Measurements from ENCODE around the gene EEF1A2. TPM values are rescaled to one million over a fixed set of nuclear protein-coding genes. Genes with fewer than 3 reads are reported as not detected.

Gene EEF1A2
- total RNA-seq, 1 donor from 2014 or later: 20.0 TPM

GRCh38 chr20:63495167-63495720 lies 3.6 kb downstream of the EEF1A2 start:
- DNase-seq (ENCODE audit: low read depth): no peak
- no peak for TF ChIP-seq CTCF (conservative IDR thresholded peaks at IDR 0.05; ENCODE audit: low read depth, low read length)
- no peak overlapping the region for H3K4me3 ChIP-seq (ENCODE audit: low read depth, low read length)

GRCh38 chr20:63494420-63495166 lies 4.3 kb downstream of the EEF1A2 start:
- DNase-seq (ENCODE audit: low read depth): no peak
- no peak overlapping the region for H3K4me3 ChIP-seq (ENCODE audit: low read depth, low read length)
- TF ChIP-seq CTCF (conservative IDR thresholded peaks at IDR 0.05; ENCODE audit: low read depth, low read length): no peak

- no peak overlapping the region for H3K4me3 ChIP-seq (ENCODE audit: low read depth, low read length)
- TF ChIP-seq CTCF (conservative IDR thresholded peaks at IDR 0.05; ENCODE audit: low read depth, low read length): no peak
- DNase-seq (ENCODE audit: low read depth): no peak
Observed at GRCh38 chr20:63494084-63494419, 4.8 kb downstream of the EEF1A2 start.

GRCh38 chr20:63493563-63494020 lies 5.3 kb downstream of the EEF1A2 start:
- no peak overlapping the region for H3K4me3 ChIP-seq (ENCODE audit: low read depth, low read length)
- TF ChIP-seq CTCF (conservative IDR thresholded peaks at IDR 0.05; ENCODE audit: low read depth, low read length): no peak
- no peak for DNase-seq (ENCODE audit: low read depth)

- DNase-seq (ENCODE audit: low read depth): no peak
- H3K4me3 ChIP-seq (ENCODE audit: low read depth, low read length): no peak overlapping the region
Observed at GRCh38 chr20:63492982-63493381, 5.9 kb downstream of the EEF1A2 start.

GRCh38 chr20:63492518-63492917 lies 6.4 kb downstream of the EEF1A2 start:
- DNase-seq (ENCODE audit: low read depth): no peak
- TF ChIP-seq CTCF (conservative IDR thresholded peaks at IDR 0.05; ENCODE audit: low read depth, low read length): no peak
- no peak overlapping the region for H3K4me3 ChIP-seq (ENCODE audit: low read depth, low read length)

More at GRCh38 chr20:63492982-63493381, 5.9 kb downstream of the EEF1A2 start:
- no peak for TF ChIP-seq CTCF (conservative IDR thresholded peaks at IDR 0.05; ENCODE audit: low read depth, low read length)
